Activated CD8-positive, alpha-beta memory T cell treated with anti-CD3 and anti-CD28 coated beads, Interleukin-2, amount 10 ng/mL, durations not matched to agents 7 days and 5 days (primary cell): ENCODE data around the gene AMOT. TPM values are rescaled to one million over a fixed set of nuclear protein-coding genes. Genes with fewer than 3 reads are reported as not detected.

ENCODE experiments used
- ATAC-seq: fragments of 150-1000 bp; cut with Tn5 transposase; one replicate; pipeline ENCODE4 v1.10.0; 2021; ENCODE audit warnings: moderate library complexity
- CTCF ChIA-PET: fragments of 350-600 bp; sonication (Branson Sonifier 250); formaldehyde crosslinking; loops from one replicate; lab custom pipeline; 2021; ENCODE audit warnings: antibody characterized with exemption; lab: Charles Lee
- DNase-seq: peaks from one replicate; pipeline ENCODE4 v3.0.0-alpha.2; 2020
- H3K27ac Mint-ChIP-seq: one replicate; pipeline ENCODE4 v1.8.0; 2021; ENCODE audit warnings: mild to moderate bottlenecking, mixed read lengths
- H3K27me3 Mint-ChIP-seq: one replicate; pipeline ENCODE4 v1.8.0; 2021; ENCODE audit warnings: mixed read lengths
- H3K36me3 Mint-ChIP-seq: one replicate; pipeline ENCODE4 v1.8.0; 2021; ENCODE audit warnings: mild to moderate bottlenecking, mixed read lengths
- H3K4me1 Mint-ChIP-seq: one replicate; pipeline ENCODE4 v1.8.0; 2021; ENCODE audit warnings: mixed read lengths
- H3K4me3 Mint-ChIP-seq: one replicate; pipeline ENCODE4 v1.8.0; 2021; ENCODE audit warnings: mild to moderate bottlenecking, moderate library complexity, mixed read lengths
- H3K9me3 Mint-ChIP-seq: one replicate; pipeline ENCODE4 v1.8.0; 2022; ENCODE audit warnings: low read depth, mixed read lengths
- total RNA-seq, 2 experiments: library from RNA; stranded (reverse); gene quantifications; one replicate each; pipeline ENCODE4 v1.2.3, GENCODE V29; 2021

Gene AMOT
- total RNA-seq, 2 experiments from 2014 or later = 0.28 to 0.38 TPM

DNA sequence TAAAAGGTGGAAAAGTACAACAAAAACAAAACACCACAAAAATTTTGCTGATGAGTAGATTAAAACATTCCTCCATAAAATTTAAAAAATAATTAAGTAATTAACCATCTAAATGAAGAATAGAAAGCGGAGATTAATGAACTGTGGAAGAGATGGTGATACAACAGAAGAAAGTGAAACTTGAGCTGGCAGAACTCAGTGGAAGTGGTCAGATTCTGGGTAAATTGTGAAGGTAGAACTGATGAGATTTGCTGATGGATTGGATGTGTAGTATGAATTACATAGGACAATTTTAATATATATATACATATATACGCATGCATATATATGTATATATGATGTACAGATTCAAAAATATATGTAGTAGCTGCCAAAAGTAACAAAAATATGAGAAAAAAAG is 73.9 kb downstream of the AMOT start:
- CTCF ChIA-PET = no interaction called here
- H3K27ac Mint-ChIP-seq = no peak overlapping the region
- DNase-seq (no peak), ATAC-seq (no peak)
- H3K4me1 Mint-ChIP-seq = no peaks in the 10 kb centered on the region
- H3K36me3 Mint-ChIP-seq = no peaks in the 10 kb centered on the region
- peaks cover 3% of the 10 kb centered on the region for H3K27me3 Mint-ChIP-seq
- H3K4me3 Mint-ChIP-seq = no peak overlapping the region
- no peaks in the 10 kb centered on the region for H3K9me3 Mint-ChIP-seq

DNA sequence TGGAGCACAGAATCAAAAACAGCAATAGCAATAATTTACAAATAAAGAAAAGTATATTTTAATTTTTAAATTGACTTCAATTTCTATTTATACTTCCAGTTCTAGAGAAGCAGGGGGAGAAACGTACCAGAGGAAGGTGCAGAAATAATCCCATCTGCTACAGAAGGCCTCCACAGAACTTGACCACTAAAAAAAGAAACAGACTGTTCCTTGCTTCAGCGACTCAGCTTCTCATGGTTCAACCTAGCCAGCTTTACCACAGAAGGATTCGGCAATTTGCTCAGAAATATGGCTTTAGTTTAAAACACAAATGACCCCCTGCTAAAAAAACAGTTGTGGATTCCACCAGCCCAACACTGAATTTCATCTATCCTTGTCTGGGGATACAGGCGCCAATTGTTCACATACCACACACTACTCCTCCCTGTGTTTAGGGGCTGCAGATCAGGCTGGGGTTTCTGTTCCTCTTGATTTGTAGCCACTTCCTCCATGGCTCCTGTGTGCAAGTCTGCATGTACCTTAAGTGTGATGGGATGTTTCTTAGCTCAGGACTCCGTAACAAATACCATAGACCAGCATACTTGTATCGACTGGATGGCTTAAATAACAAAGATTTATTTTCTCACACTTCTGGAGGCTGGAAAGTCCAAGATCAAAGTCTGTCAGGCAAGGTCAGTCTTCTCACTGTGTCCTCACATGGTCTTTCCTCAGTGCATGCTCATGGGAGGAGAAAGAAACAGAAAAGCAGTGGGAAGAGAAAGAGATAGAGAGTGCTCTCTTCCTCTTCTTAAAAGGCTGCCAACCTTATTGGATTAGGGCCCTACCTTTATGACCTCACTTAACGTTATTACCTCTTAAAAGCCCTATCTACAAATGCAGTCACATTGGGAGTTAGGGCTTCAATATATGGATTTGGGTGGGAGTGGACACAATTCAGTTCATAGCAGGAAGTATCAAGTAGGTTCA is 79.1 kb downstream of the AMOT start:
- ATAC-seq (no peak), DNase-seq (no peak)
- H3K9me3 Mint-ChIP-seq = no peaks in the 10 kb centered on the region
- peaks cover 7% of the 10 kb centered on the region for H3K27me3 Mint-ChIP-seq
- CTCF ChIA-PET = no interaction called here
- H3K27ac Mint-ChIP-seq = no peak overlapping the region
- no peaks in the 10 kb centered on the region for H3K36me3 Mint-ChIP-seq
- H3K4me3 Mint-ChIP-seq = no peak overlapping the region
- no peaks in the 10 kb centered on the region for H3K4me1 Mint-ChIP-seq

DNA sequence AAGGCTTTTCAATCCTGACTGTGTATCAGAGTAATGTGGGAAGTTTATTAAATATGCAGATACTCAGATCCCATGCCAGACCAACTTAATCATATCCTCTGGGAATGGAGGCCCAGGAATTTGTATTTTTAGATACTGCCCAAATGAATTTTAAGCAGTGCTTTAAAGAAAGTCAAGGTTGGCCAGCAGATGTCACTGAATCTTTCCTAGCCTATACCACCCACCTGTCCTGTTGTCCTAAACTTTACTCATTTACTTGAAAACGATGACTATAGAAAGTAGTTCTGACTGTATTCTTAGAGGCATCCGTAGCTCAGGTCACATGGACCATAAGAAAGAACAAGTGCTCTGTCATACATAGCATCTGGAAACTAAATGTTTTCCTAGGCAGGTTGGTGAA is 79.9 kb downstream of the AMOT start:
- ATAC-seq (no peak), DNase-seq (no peak)
- Mint-ChIP-seq H3K9me3 (no peaks in the 10 kb centered on the region), H3K27ac (no peak overlapping the region), H3K4me3 (no peak overlapping the region), H3K4me1 (no peaks in the 10 kb centered on the region), H3K27me3 (peaks cover 7% of the 10 kb centered on the region), H3K36me3 (no peaks in the 10 kb centered on the region)
- CTCF ChIA-PET = no interaction called here

DNA sequence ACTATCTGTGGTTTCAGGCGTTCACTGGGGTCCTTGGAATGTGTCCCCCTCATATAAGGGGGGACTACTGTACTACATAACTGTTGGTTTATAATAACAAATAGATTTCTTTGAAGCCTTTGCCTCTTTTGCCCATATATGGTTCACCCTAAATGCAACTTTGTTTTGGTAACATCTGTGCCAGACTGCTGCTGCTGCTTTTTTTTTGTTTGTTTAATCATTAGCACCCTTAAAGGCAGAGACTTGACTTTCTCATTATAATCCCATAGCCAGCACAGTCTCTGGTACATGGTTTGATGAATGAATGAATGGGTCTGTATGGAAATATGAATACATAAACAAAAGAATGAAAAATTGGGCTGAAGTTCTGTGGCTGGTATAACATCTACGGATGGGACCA is 80.7 kb downstream of the AMOT start:
- DNase-seq = no peak
- Mint-ChIP-seq H3K4me1 (no peaks in the 10 kb centered on the region), H3K36me3 (no peaks in the 10 kb centered on the region), H3K4me3 (no peak overlapping the region), H3K27ac (no peak overlapping the region), H3K9me3 (no peaks in the 10 kb centered on the region), H3K27me3 (peaks cover 7% of the 10 kb centered on the region)
- CTCF ChIA-PET = no interaction called here
- no peak for ATAC-seq

DNA sequence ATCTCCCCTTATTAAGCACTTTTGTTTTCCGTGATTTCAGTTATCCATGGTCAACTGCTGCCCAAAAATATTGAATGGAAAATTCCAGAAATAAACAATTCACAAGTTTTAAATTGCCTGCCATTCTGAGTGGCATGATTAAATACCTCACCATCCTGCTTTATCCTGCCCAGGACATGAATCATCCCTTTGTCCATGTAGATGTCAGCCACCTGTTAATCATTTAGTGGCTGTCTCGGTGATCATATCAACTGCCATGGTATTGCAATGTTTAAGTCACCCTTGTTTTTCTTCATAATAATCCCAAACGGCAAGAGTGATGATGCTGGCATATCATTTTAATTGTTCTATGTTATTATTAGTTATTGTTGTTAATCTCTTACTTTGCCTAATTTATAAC is 81.1 kb downstream of the AMOT start:
- H3K27ac Mint-ChIP-seq = no peak overlapping the region
- CTCF ChIA-PET = no interaction called here
- DNase-seq (no peak), ATAC-seq (no peak)
- H3K27me3 Mint-ChIP-seq = peaks cover 7% of the 10 kb centered on the region
- no peak overlapping the region for H3K4me3 Mint-ChIP-seq
- H3K9me3 Mint-ChIP-seq = no peaks in the 10 kb centered on the region
- no peaks in the 10 kb centered on the region for H3K4me1 Mint-ChIP-seq
- H3K36me3 Mint-ChIP-seq = no peaks in the 10 kb centered on the region

DNA sequence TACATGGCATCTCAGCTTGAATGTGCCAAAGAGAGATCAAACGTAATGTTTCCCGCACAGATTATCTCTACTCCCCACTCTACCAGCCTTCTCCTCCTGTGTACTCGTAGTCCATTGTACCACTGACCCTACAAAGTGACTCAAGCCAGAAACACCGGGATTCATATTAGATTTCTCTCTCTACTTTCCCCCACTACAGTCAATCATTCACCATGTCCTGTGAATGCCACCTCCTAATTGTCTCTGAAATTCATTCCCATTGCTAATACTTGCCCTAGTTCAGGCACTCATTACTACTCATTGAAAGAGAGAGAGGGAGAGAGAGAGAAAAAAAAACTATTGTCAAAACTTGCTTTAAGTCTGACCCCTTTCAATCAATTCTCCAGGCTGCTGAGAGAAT is 82.7 kb downstream of the AMOT start:
- CTCF ChIA-PET = interaction anchor here (1.2 kb wide), 1 partner anchor 13 kb away, joined by 3 read pairs; no protein-coding TSS in a partner anchor
- no peak for DNase-seq
- H3K27ac Mint-ChIP-seq = no peak overlapping the region
- no peaks in the 10 kb centered on the region for H3K9me3 Mint-ChIP-seq
- ATAC-seq = no peak
- H3K36me3 Mint-ChIP-seq = no peaks in the 10 kb centered on the region
- H3K27me3 Mint-ChIP-seq = peaks cover 7% of the 10 kb centered on the region
- no peaks in the 10 kb centered on the region for H3K4me1 Mint-ChIP-seq
- no peak overlapping the region for H3K4me3 Mint-ChIP-seq

DNA sequence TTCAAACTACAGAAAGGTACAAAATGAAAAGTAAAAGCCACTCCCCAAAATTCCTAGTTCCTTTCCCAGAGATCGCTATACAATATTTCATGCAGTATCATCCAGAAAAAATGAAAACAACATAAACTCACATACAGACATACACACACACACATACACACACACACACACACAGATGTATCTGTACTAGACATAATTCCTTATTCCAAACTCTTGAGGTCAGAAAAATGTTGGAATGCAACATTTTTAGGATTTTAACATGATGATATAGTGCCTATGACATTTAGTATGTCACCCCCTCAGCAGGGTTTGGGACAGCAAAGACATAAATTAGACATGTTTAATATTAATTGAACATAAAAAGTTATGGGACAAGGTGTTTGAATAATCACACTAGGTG is 87.5 kb downstream of the AMOT start:
- H3K36me3 Mint-ChIP-seq = no peaks in the 10 kb centered on the region
- H3K9me3 Mint-ChIP-seq = peaks cover 2% of the 10 kb centered on the region
- no peak overlapping the region for H3K27ac Mint-ChIP-seq
- ATAC-seq = no peak
- peaks cover 5% of the 10 kb centered on the region for H3K27me3 Mint-ChIP-seq
- DNase-seq = no peak
- H3K4me1 Mint-ChIP-seq = no peaks in the 10 kb centered on the region
- CTCF ChIA-PET = no interaction called here
- no peak overlapping the region for H3K4me3 Mint-ChIP-seq

DNA sequence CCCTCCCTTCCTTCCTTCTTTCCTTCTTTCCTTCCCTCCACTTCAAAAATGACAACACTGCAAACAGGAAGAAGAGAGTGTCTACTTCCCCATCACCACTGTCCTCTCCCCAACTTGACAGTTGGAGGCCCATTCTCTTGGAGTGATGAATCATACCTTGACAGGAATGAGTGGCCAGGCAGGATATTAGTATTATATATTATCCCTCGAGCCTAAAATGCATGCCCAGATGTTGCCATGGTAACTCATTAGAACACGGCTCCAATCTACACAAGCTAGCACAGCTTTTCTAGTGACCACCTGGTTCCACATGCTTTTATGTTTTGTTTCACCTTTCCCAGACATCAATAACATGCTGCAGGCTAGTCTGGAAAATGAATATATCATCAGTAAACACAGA is 89.6 kb downstream of the AMOT start:
- H3K4me3 Mint-ChIP-seq = no peak overlapping the region
- H3K36me3 Mint-ChIP-seq = no peaks in the 10 kb centered on the region
- CTCF ChIA-PET = no interaction called here
- no peak overlapping the region for H3K27ac Mint-ChIP-seq
- peaks cover 2% of the 10 kb centered on the region for H3K9me3 Mint-ChIP-seq
- no peaks in the 10 kb centered on the region for H3K4me1 Mint-ChIP-seq
- H3K27me3 Mint-ChIP-seq = no peaks in the 10 kb centered on the region
- DNase-seq = no peak
- no peak for ATAC-seq

DNA sequence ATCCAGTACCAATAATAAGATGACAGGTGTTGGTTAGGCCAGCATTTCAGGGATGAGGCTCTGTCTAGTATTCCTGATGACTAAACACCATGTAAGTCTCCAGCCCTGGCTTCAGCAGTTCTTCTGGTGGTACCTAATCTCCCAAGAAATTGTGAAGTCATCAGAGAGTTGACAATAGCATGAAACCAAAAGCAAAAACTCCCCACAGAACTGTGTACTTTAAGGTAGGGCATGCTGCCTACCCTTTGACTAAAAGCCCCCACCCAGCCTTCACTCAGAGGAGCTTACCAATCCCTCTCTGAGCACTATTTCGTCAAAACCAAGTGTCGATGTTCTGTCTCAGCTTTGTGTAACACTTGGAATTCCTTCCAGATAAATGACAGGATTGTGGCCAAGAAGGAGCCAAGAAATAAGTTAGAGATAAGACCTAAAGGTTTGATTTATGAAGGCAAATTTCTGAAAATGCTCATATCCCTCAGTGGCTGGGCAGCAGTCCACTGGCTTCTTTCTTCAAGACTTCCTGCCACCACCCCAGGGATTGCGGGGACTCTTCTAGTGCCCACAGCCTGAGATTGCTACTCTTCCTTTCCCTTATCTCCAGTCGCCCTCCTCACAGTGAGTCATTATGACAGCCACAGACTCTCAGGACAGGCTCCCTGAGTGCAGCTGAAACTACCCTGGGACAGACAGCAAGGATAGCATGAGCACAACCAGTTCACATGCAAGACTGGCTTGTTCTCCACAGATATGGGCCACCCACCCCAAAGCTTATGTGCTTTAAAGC is 93.6 kb downstream of the AMOT start:
- ATAC-seq = no peak
- Mint-ChIP-seq H3K27ac (no peak overlapping the region), H3K4me1 (no peaks in the 10 kb centered on the region), H3K9me3 (peaks cover 2% of the 10 kb centered on the region), H3K4me3 (no peak overlapping the region), H3K27me3 (peaks cover 12% of the 10 kb centered on the region), H3K36me3 (no peaks in the 10 kb centered on the region)
- CTCF ChIA-PET = no interaction called here
- DNase-seq = no peak

DNA sequence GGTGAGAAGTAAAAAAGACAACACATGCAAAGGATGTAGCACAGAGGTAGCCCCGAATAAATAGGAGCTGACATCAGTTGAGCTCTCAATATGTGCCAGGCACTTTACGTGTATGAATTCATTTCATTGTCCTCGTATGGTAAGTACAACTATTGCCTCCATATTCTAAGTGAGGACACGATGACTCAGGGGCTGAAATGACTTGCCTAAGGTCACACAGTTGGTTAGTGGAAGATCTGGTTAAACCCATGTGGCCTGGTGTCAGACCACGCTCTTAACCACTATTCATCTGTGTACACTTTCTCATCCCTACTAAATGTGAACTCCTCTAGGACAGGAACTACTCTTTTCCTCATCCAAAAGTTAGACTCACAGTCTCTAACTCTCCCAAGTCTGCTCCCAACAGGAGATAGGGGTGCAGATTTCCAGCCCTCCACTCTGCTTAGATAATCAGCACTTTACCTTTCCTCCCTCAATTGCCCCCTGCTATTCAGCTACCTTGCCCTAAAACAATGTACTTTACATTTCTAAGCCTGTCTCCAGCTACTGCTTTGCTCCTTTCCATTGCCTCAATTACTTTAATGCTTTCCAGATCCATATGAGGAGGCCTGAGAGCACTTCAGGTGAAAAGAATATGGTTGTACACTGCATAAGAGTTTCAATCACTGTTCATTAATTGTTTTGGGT is 102.1 kb downstream of the AMOT start:
- CTCF ChIA-PET = no interaction called here
- Mint-ChIP-seq H3K9me3 (no peaks in the 10 kb centered on the region), H3K4me1 (peaks cover 6% of the 10 kb centered on the region), H3K27me3 (peaks cover 33% of the 10 kb centered on the region), H3K4me3 (no peak overlapping the region), H3K27ac (no peak overlapping the region), H3K36me3 (no peaks in the 10 kb centered on the region)
- peak; percentile 40 for DNase-seq
- no peak for ATAC-seq

DNA sequence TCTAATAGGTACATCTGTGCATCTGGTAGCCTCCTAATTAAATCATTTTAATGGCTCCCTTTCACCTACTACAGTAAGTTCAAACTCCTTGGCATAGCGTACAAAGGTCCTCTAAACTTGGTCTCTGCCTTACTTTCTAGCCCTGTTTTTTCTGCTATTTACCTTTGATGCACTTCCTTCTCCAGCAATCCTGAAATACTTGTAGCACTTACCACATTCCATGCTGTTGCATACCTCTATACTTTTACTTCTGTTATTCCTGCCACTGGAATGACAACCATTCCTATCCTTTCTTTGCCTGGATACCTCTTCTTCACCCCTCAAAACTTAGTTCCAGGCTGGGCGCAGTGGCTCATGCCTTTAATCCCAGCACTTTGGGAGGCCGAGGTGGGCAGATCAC is 104.3 kb downstream of the AMOT start:
- no peak overlapping the region for H3K27ac Mint-ChIP-seq
- no peaks in the 10 kb centered on the region for H3K36me3 Mint-ChIP-seq
- H3K4me1 Mint-ChIP-seq = peaks cover 6% of the 10 kb centered on the region
- H3K9me3 Mint-ChIP-seq = no peaks in the 10 kb centered on the region
- ATAC-seq = no peak
- DNase-seq = no peak
- no peak overlapping the region for H3K4me3 Mint-ChIP-seq
- H3K27me3 Mint-ChIP-seq = peaks cover 35% of the 10 kb centered on the region
- CTCF ChIA-PET = no interaction called here

DNA sequence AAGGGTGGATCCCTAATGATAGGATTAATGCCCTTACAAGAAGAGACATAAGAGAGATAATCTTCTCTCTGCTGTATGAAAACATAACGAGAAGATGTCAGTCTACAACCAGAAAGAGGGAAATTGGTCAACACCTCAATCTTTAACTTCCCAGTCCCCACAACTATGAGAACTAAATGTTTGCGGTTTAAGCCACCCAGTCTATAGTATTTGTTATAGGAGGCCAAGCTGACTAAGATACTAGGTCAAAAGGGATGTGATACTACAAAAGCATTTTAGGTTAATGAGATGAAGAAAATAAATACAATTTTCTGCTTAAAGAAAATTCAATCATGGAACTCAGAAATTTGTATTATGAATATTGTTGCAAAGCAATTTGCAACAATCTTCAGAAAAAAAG is 105.5 kb downstream of the AMOT start:
- Mint-ChIP-seq H3K9me3 (no peaks in the 10 kb centered on the region), H3K4me3 (no peak overlapping the region), H3K27me3 (peaks cover 40% of the 10 kb centered on the region), H3K27ac (no peak overlapping the region), H3K4me1 (peaks cover 6% of the 10 kb centered on the region), H3K36me3 (no peaks in the 10 kb centered on the region)
- no peak for ATAC-seq
- DNase-seq = no peak
- CTCF ChIA-PET = no interaction called here

DNA sequence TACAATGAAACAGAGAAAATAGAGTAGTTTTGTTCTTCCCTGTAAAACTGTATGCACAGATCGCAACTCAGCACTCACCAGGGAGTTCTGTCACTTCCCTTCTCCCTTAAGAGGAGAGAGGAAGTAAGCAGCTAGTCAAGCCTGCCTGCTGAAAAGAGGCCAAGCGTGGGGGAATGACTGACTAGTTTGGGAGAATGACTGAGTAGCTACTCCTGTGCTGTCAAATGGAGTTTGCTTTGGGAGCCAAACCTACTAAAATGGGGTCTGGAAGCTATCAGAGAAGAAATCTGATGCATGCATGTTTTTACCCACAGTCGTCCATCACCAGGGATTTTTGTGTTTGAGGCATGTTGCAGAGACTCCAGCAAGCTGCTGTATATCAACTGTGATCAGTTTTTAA is 106.3 kb downstream of the AMOT start:
- CTCF ChIA-PET = no interaction called here
- Mint-ChIP-seq H3K9me3 (no peaks in the 10 kb centered on the region), H3K27ac (no peak overlapping the region), H3K4me1 (peaks cover 6% of the 10 kb centered on the region), H3K27me3 (peaks cover 37% of the 10 kb centered on the region), H3K4me3 (no peak overlapping the region), H3K36me3 (no peaks in the 10 kb centered on the region)
- DNase-seq = no peak
- no peak for ATAC-seq
